Sigmoid colon (tissue), 4 donors: ENCODE results near the gene TTLL12.

Source experiments
- CTCF ChIP-seq, 4 experiments: fragments of 450-650 bp in 3 of 4; fragments of 200-600 bp in 1 of 4; IDR thresholded peaks; one replicate each; pipeline ENCODE4 v1.5.1; 2016 to 2019; ENCODE audit warnings: antibody characterized with exemption in 4 of 4, mild to moderate bottlenecking in 3 of 4, moderate library complexity in 2 of 4
- POLR2A ChIP-seq, 2 donors: fragments of 450-650 bp; IDR thresholded peaks; one replicate each; pipeline ENCODE4 v1.6.1; 2016; ENCODE audit warnings: antibody characterized with exemption in 2 of 2, mild to moderate bottlenecking in 2 of 2, moderate library complexity in 2 of 2
- POLR2AphosphoS5 ChIP-seq, 4 donors: sonication (generic); formaldehyde crosslinking; IDR thresholded peaks; one replicate each; pipeline ENCODE4 v1.6.1; 2017; ENCODE audit warnings: antibody characterized with exemption in 4 of 4

- no peak for TF ChIP-seq CTCF (IDR thresholded peaks at IDR 0.05)
- no peak for TF ChIP-seq POLR2AphosphoS5 (IDR thresholded peaks at IDR 0.05)
- TF ChIP-seq POLR2A (IDR thresholded peaks at IDR 0.05) = no peak
Observed at GRCh38 chr22:43129426-43130425, 57.2 kb downstream of the TTLL12 start.
